Upper lobe of right lung (tissue), 1 donor: ENCODE measurements around the gene TMEM171. TPM values are rescaled to one million over a fixed set of nuclear protein-coding genes. Genes with fewer than 3 reads are reported as not detected.

Experiments
- ATAC-seq: fragments of 200-7000 bp; cut with Tn5 transposase; one replicate; pipeline ENCODE4 v1.9.1; 2020; ENCODE audit warnings: mild to moderate bottlenecking, moderate library complexity
- DNase-seq: peaks from one replicate; pipeline ENCODE4 v3.0.0-alpha.2; 2020
- H3K27ac ChIP-seq: fragments of 200-600 bp; one replicate; pipeline ENCODE4 v1.8.0; 2022
- H3K27me3 ChIP-seq: fragments of 200-600 bp; one replicate; pipeline ENCODE4 v1.8.0; 2022; ENCODE audit warnings: mild to moderate bottlenecking
- H3K36me3 ChIP-seq: fragments of 200-600 bp; one replicate; pipeline ENCODE4 v1.8.0; 2022
- H3K4me1 ChIP-seq: fragments of 200-600 bp; one replicate; pipeline ENCODE4 v1.8.0; 2022
- H3K4me3 ChIP-seq: fragments of 200-600 bp; one replicate; pipeline ENCODE4 v1.8.0; 2022; ENCODE audit warnings: mild to moderate bottlenecking
- H3K9me3 ChIP-seq: fragments of 200-600 bp; one replicate; pipeline ENCODE4 v1.8.0; 2022
- CTCF ChIP-seq: fragments of 200-600 bp; IDR thresholded peaks from one replicate; pipeline ENCODE4 v1.8.0; 2022; ENCODE audit warnings: antibody characterized with exemption
- intact Hi-C: fragments of 100-400 bp; cut with DNase I; formaldehyde crosslinking; loops from one replicate; pipeline ENCODE4 v1.11.0; 2022
- total RNA-seq: library from RNA; stranded (reverse); fragmentation: NEBNext Ultra II Directional; extraction: Animal tissue kit (Norgen Biotek cat#: 25700); gene quantifications from one replicate; pipeline ENCODE4 v1.2.1, GENCODE V29; 2021
- donor health status: DM: no; HTN: yes; CAD: no; lungs with severe emphysema.

Gene TMEM171
- total RNA-seq, 1 donor from 2014 or later, result 0.43 TPM

- TF ChIP-seq CTCF, result no peak
- no peak overlapping the region for H3K27ac ChIP-seq
- peaks cover 8% of the 10 kb centered on the region for H3K27me3 ChIP-seq
- no peaks in the 10 kb centered on the region for H3K4me1 ChIP-seq
- DNase-seq, result no peak
- intact Hi-C loops, result no loop called here
- H3K9me3 ChIP-seq, result no peaks in the 10 kb centered on the region
- no peak overlapping the region for H3K4me3 ChIP-seq
- ATAC-seq, result no peak
- H3K36me3 ChIP-seq, result no peaks in the 10 kb centered on the region
Observed at GRCh38 chr5:73129143-73129542, 8.8 kb downstream of the TMEM171 start.

- intact Hi-C loops, result no loop called here
- ATAC-seq, result no peak
Observed at GRCh38 chr5:73130811-73131210, 10.4 kb downstream of the TMEM171 start.

GRCh38 chr5:73131711-73132425 is 11.5 kb downstream of the TMEM171 start:
- Histone ChIP-seq H3K27me3 (peaks cover 7% of the 10 kb centered on the region), H3K9me3 (no peaks in the 10 kb centered on the region), H3K4me3 (no peak overlapping the region), H3K4me1 (no peaks in the 10 kb centered on the region), H3K27ac (no peak overlapping the region), H3K36me3 (no peaks in the 10 kb centered on the region)
- DNase-seq (no peak), ATAC-seq (no peak)
- no peak for TF ChIP-seq CTCF
- intact Hi-C loops, result no loop called here

More at GRCh38 chr5:73130811-73131210, 10.4 kb downstream of the TMEM171 start:
- H3K36me3 ChIP-seq, result no peaks in the 10 kb centered on the region
- no peak for DNase-seq
- TF ChIP-seq CTCF, result no peak
- H3K27me3 ChIP-seq, result peaks cover 7% of the 10 kb centered on the region
- H3K4me1 ChIP-seq, result no peaks in the 10 kb centered on the region
- H3K4me3 ChIP-seq, result no peak overlapping the region
- no peak overlapping the region for H3K27ac ChIP-seq
- H3K9me3 ChIP-seq, result no peaks in the 10 kb centered on the region

GRCh38 chr5:73132759-73133158 is 12.4 kb downstream of the TMEM171 start:
- Histone ChIP-seq H3K27ac (no peak overlapping the region), H3K9me3 (no peaks in the 10 kb centered on the region), H3K27me3 (peaks cover 7% of the 10 kb centered on the region), H3K36me3 (no peaks in the 10 kb centered on the region), H3K4me1 (no peaks in the 10 kb centered on the region), H3K4me3 (no peak overlapping the region)
- no peak for TF ChIP-seq CTCF
- DNase-seq (no peak), ATAC-seq (no peak)
- intact Hi-C loops, result no loop called here

- H3K27ac ChIP-seq, result no peak overlapping the region
- DNase-seq (no peak), ATAC-seq (no peak)
- no peak overlapping the region for H3K4me3 ChIP-seq
- H3K4me1 ChIP-seq, result no peaks in the 10 kb centered on the region
- peaks cover 7% of the 10 kb centered on the region for H3K27me3 ChIP-seq
- H3K9me3 ChIP-seq, result no peaks in the 10 kb centered on the region
- no peaks in the 10 kb centered on the region for H3K36me3 ChIP-seq
- TF ChIP-seq CTCF, result no peak
- intact Hi-C loops, result no loop called here
Observed at GRCh38 chr5:73135021-73135420, 14.6 kb downstream of the TMEM171 start.
